GM18870 (cell line): ENCODE results near the gene SMOC2.

Experiments
- ATAC-seq: cut with Tn5 transposase; IDR thresholded peaks from one replicate; pipeline ENCODE4 v1.9.1; 2021; ENCODE audit warnings: moderate library complexity; ENCODE audit not compliant: unreplicated experiment

The SMOC2 gene

GRCh38 chr6:168479421-168479820, 38.4 kb downstream of the SMOC2 start:
- no peak for ATAC-seq

GRCh38 chr6:168480481-168480880, 39.5 kb downstream of the SMOC2 start:
- no peak for ATAC-seq

- no peak for ATAC-seq
Measured at GRCh38 chr6:168485818-168486217, 44.8 kb downstream of the SMOC2 start.

GRCh38 chr6:168490757-168491156, 49.8 kb downstream of the SMOC2 start:
- no peak for ATAC-seq

- no peak for ATAC-seq
Measured at GRCh38 chr6:168493976-168494375, 53.0 kb downstream of the SMOC2 start.

GRCh38 chr6:168494726-168495125, 53.7 kb downstream of the SMOC2 start:
- no peak for ATAC-seq

- no peak for ATAC-seq
Measured at GRCh38 chr6:168495133-168495532, 54.1 kb downstream of the SMOC2 start.

- no peak for ATAC-seq
Measured at GRCh38 chr6:168495636-168496035, 54.7 kb downstream of the SMOC2 start.

- no peak for ATAC-seq
Measured at GRCh38 chr6:168496139-168496996, 55.4 kb downstream of the SMOC2 start.

- no peak for ATAC-seq
Measured at GRCh38 chr6:168496997-168497331, 56.0 kb downstream of the SMOC2 start.

- ATAC-seq: no peak
Measured at GRCh38 chr6:168497381-168497780, 56.4 kb downstream of the SMOC2 start.

GRCh38 chr6:168498161-168498843, 57.3 kb downstream of the SMOC2 start:
- ATAC-seq: no peak

GRCh38 chr6:168499045-168499650, 58.2 kb downstream of the SMOC2 start:
- no peak for ATAC-seq

GRCh38 chr6:168500519-168500918, 59.5 kb downstream of the SMOC2 start:
- ATAC-seq: no peak

- ATAC-seq: no peak
Measured at GRCh38 chr6:168501561-168501960, 60.6 kb downstream of the SMOC2 start.

GRCh38 chr6:168504366-168504765, 63.4 kb downstream of the SMOC2 start:
- no peak for ATAC-seq

- ATAC-seq: no peak
Measured at GRCh38 chr6:168506460-168506859, 65.5 kb downstream of the SMOC2 start.

GRCh38 chr6:168507297-168507696, 66.3 kb downstream of the SMOC2 start:
- ATAC-seq: no peak

GRCh38 chr6:168507730-168508129, 66.7 kb downstream of the SMOC2 start:
- ATAC-seq: no peak

GRCh38 chr6:168508903-168509302, 67.9 kb downstream of the SMOC2 start:
- no peak for ATAC-seq

GRCh38 chr6:168513766-168514165, 72.8 kb downstream of the SMOC2 start:
- no peak for ATAC-seq

GRCh38 chr6:168514216-168514615, 73.2 kb downstream of the SMOC2 start:
- ATAC-seq: no peak
